SK-N-MC (cell line): ENCODE data around the gene GULP1.

Experiments
- DNase-seq: peaks from one replicate; pipeline ENCODE4 v3.0.0-alpha.2; 2011; ENCODE audit warnings: low read depth, low spot score
- H3K27ac ChIP-seq: fragments of 200-600 bp; sonication (generic); 2 replicates; pipeline ENCODE4 v1.5.1; 2016; ENCODE audit warnings: mixed run types
- H3K36me3 ChIP-seq: fragments of 200-600 bp; sonication (generic); 2 replicates; pipeline ENCODE4 v1.6.1; 2017; ENCODE audit warnings: antibody characterized with exemption, low read length, mixed read lengths; ENCODE audit not compliant: insufficient read depth
- H3K4me3 ChIP-seq: fragments of 200-600 bp; sonication (generic); 2 replicates; pipeline ENCODE4 v1.5.1; 2016
- H3K9ac ChIP-seq: fragments of 200-600 bp; sonication (generic); 2 replicates; pipeline ENCODE4 v1.8.0; 2017; ENCODE audit warnings: mixed run types, mixed read lengths; ENCODE audit not compliant: insufficient read length
- H3K9me3 ChIP-seq: fragments of 200-600 bp; sonication (generic); 2 replicates; pipeline ENCODE4 v1.6.1; 2017; ENCODE audit warnings: low read depth, mild to moderate bottlenecking, antibody characterized with exemption, low read length, moderate library complexity, mixed read lengths
- EZH2 ChIP-seq: fragments of 200-600 bp; sonication (generic); IDR thresholded peaks from one replicate; pipeline ENCODE4 v1.6.1; 2017; ENCODE audit warnings: antibody characterized with exemption
- FOXP2 ChIP-seq: optimal IDR thresholded peaks from 2 replicates; pipeline ENCODE3; 2011; ENCODE audit warnings: mild to moderate bottlenecking, moderate library complexity; ENCODE audit not compliant: insufficient read depth; ENCODE audit errors: extremely low read length, control extremely low read depth
- POLR2AphosphoS5 ChIP-seq: IDR thresholded peaks from 2 replicates; pipeline ENCODE4 v1.6.1; 2012; ENCODE audit warnings: mild to moderate bottlenecking, low read depth, low read length, borderline replicate concordance

GULP1 gene

GRCh38 chr2:188414869-188415753, 123.4 kb downstream of the GULP1 start:
- Histone ChIP-seq H3K36me3 (no peaks in the 10 kb centered on the region), H3K27ac (no peak overlapping the region), H3K4me3 (no peak overlapping the region), H3K9me3 (no peaks in the 10 kb centered on the region), H3K9ac (no peak overlapping the region)
- DNase-seq, result no peak
- no peak for TF ChIP-seq FOXP2
- no peak for TF ChIP-seq EZH2
- no peak for TF ChIP-seq POLR2AphosphoS5

- Histone ChIP-seq H3K9me3 (no peaks in the 10 kb centered on the region), H3K27ac (no peak overlapping the region), H3K9ac (no peak overlapping the region), H3K36me3 (no peaks in the 10 kb centered on the region), H3K4me3 (no peak overlapping the region)
- TF ChIP-seq EZH2 (no peak), POLR2AphosphoS5 (no peak), FOXP2 (no peak)
- DNase-seq, result no peak
Observed at GRCh38 chr2:188415754-188416083, 124.0 kb downstream of the GULP1 start.

- Histone ChIP-seq H3K27ac (no peak overlapping the region), H3K36me3 (no peaks in the 10 kb centered on the region), H3K4me3 (no peak overlapping the region), H3K9ac (no peak overlapping the region), H3K9me3 (no peaks in the 10 kb centered on the region)
- no peak for DNase-seq
- no peak for TF ChIP-seq FOXP2
- no peak for TF ChIP-seq EZH2
- TF ChIP-seq POLR2AphosphoS5, result no peak
Observed at GRCh38 chr2:188416367-188416766, 124.7 kb downstream of the GULP1 start.

DNA sequence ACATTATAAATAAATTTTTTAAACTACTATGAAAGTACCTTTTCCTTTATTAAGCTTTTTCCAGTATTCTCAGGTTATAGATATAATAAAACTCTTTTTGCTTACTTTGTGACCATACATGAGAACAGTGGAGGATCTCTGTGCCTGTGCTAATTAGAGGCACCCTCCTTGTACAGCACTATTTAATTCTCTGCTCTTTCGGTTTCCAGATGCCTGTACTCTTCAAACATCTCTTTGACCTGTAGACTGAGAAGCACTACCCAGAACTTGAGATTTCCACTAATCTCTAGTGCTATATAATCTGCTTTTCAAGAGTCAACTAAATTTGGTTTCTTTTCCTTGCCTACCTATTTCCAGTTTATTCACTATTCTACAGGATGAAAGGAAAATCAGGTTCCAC, 131.1 kb downstream of the GULP1 start:
- DNase-seq, result no peak

GRCh38 chr2:188425266-188425665, 133.6 kb downstream of the GULP1 start:
- Histone ChIP-seq H3K4me3 (no peak overlapping the region), H3K9ac (no peak overlapping the region), H3K9me3 (no peaks in the 10 kb centered on the region), H3K36me3 (no peaks in the 10 kb centered on the region), H3K27ac (no peak overlapping the region)
- no peak for TF ChIP-seq FOXP2
- DNase-seq, result no peak

More for the DNA sequence above, 131.1 kb downstream of the GULP1 start:
- Histone ChIP-seq H3K4me3 (no peak overlapping the region), H3K9me3 (no peaks in the 10 kb centered on the region), H3K27ac (no peak overlapping the region), H3K9ac (no peak overlapping the region), H3K36me3 (no peaks in the 10 kb centered on the region)
- TF ChIP-seq FOXP2, result no peak
- no peak for TF ChIP-seq EZH2
- no peak for TF ChIP-seq POLR2AphosphoS5

GRCh38 chr2:188426121-188426520, 134.4 kb downstream of the GULP1 start:
- Histone ChIP-seq H3K9ac (no peak overlapping the region), H3K4me3 (no peak overlapping the region), H3K36me3 (no peaks in the 10 kb centered on the region), H3K9me3 (no peaks in the 10 kb centered on the region), H3K27ac (no peak overlapping the region)
- TF ChIP-seq POLR2AphosphoS5, result no peak
- no peak for DNase-seq

DNA sequence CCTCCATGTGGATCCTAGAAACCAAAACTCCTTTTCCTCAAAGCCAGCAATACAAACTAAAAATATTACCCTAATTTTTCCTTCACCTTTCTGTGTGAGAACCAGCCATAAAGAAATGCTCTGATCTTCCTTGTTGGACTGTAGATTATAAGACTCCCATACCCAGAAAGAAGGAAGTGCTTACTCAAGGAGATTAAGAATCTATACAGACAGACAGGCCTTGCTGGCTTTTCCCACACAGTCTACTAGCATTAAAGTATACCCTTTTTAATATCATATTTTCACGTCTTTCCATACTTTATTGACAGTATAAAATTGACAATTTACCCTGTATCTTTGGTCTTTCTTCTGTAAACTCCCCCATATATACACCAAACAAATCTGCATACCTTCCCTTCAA, 139.0 kb downstream of the GULP1 start:
- Histone ChIP-seq H3K4me3 (no peak overlapping the region), H3K9me3 (no peaks in the 10 kb centered on the region), H3K36me3 (no peaks in the 10 kb centered on the region), H3K27ac (no peak overlapping the region), H3K9ac (no peak overlapping the region)
- DNase-seq, result no peak
- TF ChIP-seq POLR2AphosphoS5 (no peak), FOXP2 (no peak), EZH2 (no peak)

- Histone ChIP-seq H3K36me3 (no peaks in the 10 kb centered on the region), H3K9me3 (no peaks in the 10 kb centered on the region), H3K4me3 (no peak overlapping the region), H3K27ac (no peak overlapping the region), H3K9ac (no peak overlapping the region)
- DNase-seq, result no peak
- no peak for TF ChIP-seq FOXP2
- no peak for TF ChIP-seq EZH2
- no peak for TF ChIP-seq POLR2AphosphoS5
Observed at GRCh38 chr2:188434018-188434417, 142.3 kb downstream of the GULP1 start.

DNA sequence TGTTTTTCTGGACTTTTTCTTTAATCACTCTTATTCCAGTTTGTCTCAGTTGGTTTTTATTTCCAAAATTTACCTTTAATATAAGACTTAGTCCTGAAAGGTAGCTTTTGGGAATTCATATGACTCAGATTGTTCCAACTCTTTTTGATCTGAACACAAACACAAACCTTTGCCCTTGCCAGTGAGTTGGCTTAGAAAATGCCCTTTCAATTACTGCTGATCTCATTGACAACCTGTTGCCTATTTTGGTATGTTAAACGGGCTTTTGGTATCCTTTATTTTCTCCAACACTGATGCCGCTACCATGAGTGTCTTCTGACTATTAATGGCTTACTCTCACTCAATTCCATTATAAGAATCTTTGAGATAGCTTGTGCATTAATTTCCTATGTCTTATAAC, 143.4 kb downstream of the GULP1 start:
- Histone ChIP-seq H3K9me3 (no peaks in the 10 kb centered on the region), H3K9ac (no peak overlapping the region), H3K27ac (no peak overlapping the region), H3K36me3 (no peaks in the 10 kb centered on the region), H3K4me3 (no peak overlapping the region)
- DNase-seq, result no peak
- TF ChIP-seq FOXP2 (no peak), POLR2AphosphoS5 (no peak), EZH2 (no peak)
